HEK293 (cell line): Measurements from ENCODE around the gene C9orf72.

ENCODE experiments used
- CTCF ChIA-PET: fragments of 350-600 bp; formaldehyde crosslinking; extraction: SDS; loops from one replicate; lab custom pipeline; 2021; ENCODE audit warnings: antibody characterized with exemption; lab: Yijun Ruan, JAX
- POLR2A ChIA-PET: fragments of 300-600 bp; formaldehyde crosslinking; extraction: SDS; loops from one replicate; lab custom pipeline; 2020; ENCODE audit warnings: antibody characterized with exemption, inconsistent platforms; lab: Yijun Ruan, JAX
- H3K27ac ChIP-seq: fragments of 200-500 bp; sonication (Bioruptor generic); 2 replicates; pipeline ENCODE4 v1.5.1; 2014; ENCODE audit warnings: low read depth, low read length, control low read depth, inconsistent platforms; ENCODE audit errors: extremely low read depth
- H3K36me3 ChIP-seq, 2 experiments: fragments of 200-500 bp in 1 of 2; sonication (Bioruptor generic) in 1 of 2; 1 replicate in 1 of 2; 2 replicates in 1 of 2; pipeline ENCODE4 v1.5.1; 2014 to 2017; ENCODE audit warnings: inconsistent platforms in 2 of 2, low read length in 2 of 2; ENCODE audit not compliant: control insufficient read depth in 2 of 2, insufficient read depth in 1 of 2
- H3K4me1 ChIP-seq: fragments of 200-500 bp; sonication (Bioruptor generic); 2 replicates; pipeline ENCODE4 v1.5.1; 2014; ENCODE audit warnings: mild to moderate bottlenecking, low read length, inconsistent platforms; ENCODE audit not compliant: control insufficient read depth, insufficient read depth
- H3K4me3 ChIP-seq: 2 replicates; pipeline ENCODE4 v1.5.1; 2011; ENCODE audit warnings: low read depth, mild to moderate bottlenecking, control low read depth, low read length, moderate library complexity
- H3K9me3 ChIP-seq: fragments of 200-500 bp; sonication (Bioruptor generic); 2 replicates; pipeline ENCODE4 v1.5.1; 2014; ENCODE audit warnings: low read depth, low read length, inconsistent platforms; ENCODE audit not compliant: control insufficient read depth, insufficient read depth
- BCL11B ChIP-seq: fragments of 450-650 bp; formaldehyde crosslinking; IDR thresholded peaks from 2 replicates; pipeline ENCODE4 v1.5.1; 2016; ENCODE audit warnings: low read depth, missing biosample characterization, missing genetic modification characterization
- FEZF1 ChIP-seq: fragments of 450-650 bp; formaldehyde crosslinking; IDR thresholded peaks from 2 replicates; pipeline ENCODE4 v1.5.1; 2016; ENCODE audit warnings: missing biosample characterization, missing genetic modification characterization
- KLF9 ChIP-seq: fragments of 450-650 bp; formaldehyde crosslinking; IDR thresholded peaks from 2 replicates; pipeline ENCODE4 v1.5.1; 2016; ENCODE audit warnings: missing biosample characterization, missing genetic modification characterization, low read depth
- SCRT1 ChIP-seq: fragments of 450-650 bp; formaldehyde crosslinking; IDR thresholded peaks from 2 replicates; pipeline ENCODE4 v1.5.1; 2016; ENCODE audit warnings: missing biosample characterization, missing genetic modification characterization, borderline replicate concordance
- ZBTB10 ChIP-seq: fragments of 450-650 bp; formaldehyde crosslinking; IDR thresholded peaks from 2 replicates; pipeline ENCODE4 v1.5.1; 2016; ENCODE audit warnings: missing biosample characterization, missing genetic modification characterization
- ZBTB21 ChIP-seq: fragments of 450-650 bp; formaldehyde crosslinking; IDR thresholded peaks from 2 replicates; pipeline ENCODE4 v1.5.1; 2017; ENCODE audit warnings: missing biosample characterization, missing genetic modification characterization
- ZFHX2 ChIP-seq: fragments of 450-650 bp; formaldehyde crosslinking; conservative IDR thresholded peaks from 2 replicates; pipeline ENCODE4 v1.5.1; 2016; ENCODE audit warnings: missing biosample characterization, missing genetic modification characterization
- ZNF121 ChIP-seq: fragments of 450-650 bp; formaldehyde crosslinking; IDR thresholded peaks from 2 replicates; pipeline ENCODE4 v1.5.1; 2016; ENCODE audit warnings: missing biosample characterization, missing genetic modification characterization
- ZNF18 ChIP-seq: fragments of 450-650 bp; formaldehyde crosslinking; IDR thresholded peaks from 2 replicates; pipeline ENCODE4 v1.5.1; 2016; ENCODE audit warnings: missing biosample characterization, missing genetic modification characterization
- ZNF214 ChIP-seq: fragments of 450-650 bp; formaldehyde crosslinking; IDR thresholded peaks from 2 replicates; pipeline ENCODE4 v1.5.1; 2017; ENCODE audit warnings: missing biosample characterization, mild to moderate bottlenecking, missing genetic modification characterization, borderline replicate concordance
- ZNF501 ChIP-seq: fragments of 450-650 bp; formaldehyde crosslinking; IDR thresholded peaks from 2 replicates; pipeline ENCODE4 v1.5.1; 2016; ENCODE audit warnings: missing biosample characterization, missing genetic modification characterization
- ZNF549 ChIP-seq: fragments of 450-650 bp; IDR thresholded peaks from 2 replicates; pipeline ENCODE4 v1.5.1; 2018; ENCODE audit warnings: missing biosample characterization, missing genetic modification characterization, mild to moderate bottlenecking, inconsistent platforms, moderate library complexity
- ZNF610 ChIP-seq: fragments of 450-650 bp; formaldehyde crosslinking; IDR thresholded peaks from 2 replicates; pipeline ENCODE4 v1.5.1; 2016; ENCODE audit warnings: missing biosample characterization, missing genetic modification characterization, borderline replicate concordance
- ZNF624 ChIP-seq: fragments of 450-650 bp; formaldehyde crosslinking; IDR thresholded peaks from 2 replicates; pipeline ENCODE4 v1.5.1; 2017; ENCODE audit warnings: missing biosample characterization, missing genetic modification characterization
- ZNF707 ChIP-seq: fragments of 450-650 bp; formaldehyde crosslinking; IDR thresholded peaks from 2 replicates; pipeline ENCODE4 v1.5.1; 2016; ENCODE audit warnings: missing biosample characterization, missing genetic modification characterization
- ZNF776 ChIP-seq: fragments of 450-650 bp; formaldehyde crosslinking; IDR thresholded peaks from 2 replicates; pipeline ENCODE4 v1.5.0; 2017; ENCODE audit warnings: missing biosample characterization, missing genetic modification characterization, borderline replicate concordance
- TF ChIP-seq, protein P1 (sequence below): fragments of 450-650 bp; formaldehyde crosslinking; IDR thresholded peaks from 2 replicates; pipeline ENCODE4 v1.5.1; 2017; ENCODE audit warnings: missing biosample characterization, missing genetic modification characterization
- TF ChIP-seq, protein P2 (sequence below): fragments of 450-650 bp; IDR thresholded peaks from 2 replicates; pipeline ENCODE4 v1.5.1; 2018; ENCODE audit warnings: missing biosample characterization, missing genetic modification characterization
- TF ChIP-seq, protein P3 (sequence below): fragments of 450-650 bp; formaldehyde crosslinking; IDR thresholded peaks from 2 replicates; pipeline ENCODE4 v1.5.1; 2016; ENCODE audit warnings: missing biosample characterization, missing genetic modification characterization

The C9orf72 gene

DNA sequence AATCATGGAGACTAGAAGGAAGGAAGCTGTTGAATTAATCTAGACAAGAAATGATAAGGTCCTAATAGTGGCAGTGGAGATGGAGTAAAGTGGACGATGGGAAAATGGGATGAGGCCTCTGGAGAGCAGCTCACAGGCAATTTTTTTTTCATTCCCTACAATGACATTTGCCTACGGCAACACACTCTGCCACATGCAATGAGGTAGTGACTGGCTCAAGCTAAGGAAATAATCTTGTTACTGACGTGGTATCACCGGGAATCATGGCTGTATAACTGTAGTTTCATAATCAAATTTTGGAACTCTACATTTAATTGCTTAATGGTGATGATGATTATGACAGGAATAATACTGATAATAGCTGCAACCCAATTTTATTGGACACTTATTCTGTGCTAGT lies 31.5 kb downstream of the C9orf72 start:
- Histone ChIP-seq H3K4me3 (no peak overlapping the region), H3K9me3 (no peaks in the 10 kb centered on the region), H3K4me1 (peaks cover 11% of the 10 kb centered on the region; the same call in 1 of the 2 replicates), H3K27ac (no peak overlapping the region), H3K36me3 (peaks cover 0 to 5% of the 10 kb centered on the region in 2 experiments; a peak in 1 of 3 replicates)
- POLR2A ChIA-PET, result no interaction called here
- TF ChIP-seq KLF9 (tag by site-specific recombination) (no peak), ZFHX2 (tag by site-specific recombination) (no peak), ZNF610 (tag by site-specific recombination) (no peak), SCRT1 (tag by site-specific recombination) (no peak), ZNF624 (no peak), FEZF1 (tag by site-specific recombination) (no peak), ZNF549 (tag by site-specific recombination) (no peak), ZBTB21 (no peak), BCL11B (no peak), ZNF214 (tag by site-specific recombination) (no peak), ZNF776 (tag by site-specific recombination) (no peak), ZBTB10 (no peak)
- TF ChIP-seq, protein P1, sequence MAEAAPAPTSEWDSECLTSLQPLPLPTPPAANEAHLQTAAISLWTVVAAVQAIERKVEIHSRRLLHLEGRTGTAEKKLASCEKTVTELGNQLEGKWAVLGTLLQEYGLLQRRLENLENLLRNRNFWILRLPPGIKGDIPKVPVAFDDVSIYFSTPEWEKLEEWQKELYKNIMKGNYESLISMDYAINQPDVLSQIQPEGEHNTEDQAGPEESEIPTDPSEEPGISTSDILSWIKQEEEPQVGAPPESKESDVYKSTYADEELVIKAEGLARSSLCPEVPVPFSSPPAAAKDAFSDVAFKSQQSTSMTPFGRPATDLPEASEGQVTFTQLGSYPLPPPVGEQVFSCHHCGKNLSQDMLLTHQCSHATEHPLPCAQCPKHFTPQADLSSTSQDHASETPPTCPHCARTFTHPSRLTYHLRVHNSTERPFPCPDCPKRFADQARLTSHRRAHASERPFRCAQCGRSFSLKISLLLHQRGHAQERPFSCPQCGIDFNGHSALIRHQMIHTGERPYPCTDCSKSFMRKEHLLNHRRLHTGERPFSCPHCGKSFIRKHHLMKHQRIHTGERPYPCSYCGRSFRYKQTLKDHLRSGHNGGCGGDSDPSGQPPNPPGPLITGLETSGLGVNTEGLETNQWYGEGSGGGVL (tag by site-specific recombination), result no peak
- CTCF ChIA-PET, result interaction anchor here (1.2 kb wide), 1 partner anchor 9 kb away, joined by 4 read pairs; no protein-coding TSS in a partner anchor

DNA sequence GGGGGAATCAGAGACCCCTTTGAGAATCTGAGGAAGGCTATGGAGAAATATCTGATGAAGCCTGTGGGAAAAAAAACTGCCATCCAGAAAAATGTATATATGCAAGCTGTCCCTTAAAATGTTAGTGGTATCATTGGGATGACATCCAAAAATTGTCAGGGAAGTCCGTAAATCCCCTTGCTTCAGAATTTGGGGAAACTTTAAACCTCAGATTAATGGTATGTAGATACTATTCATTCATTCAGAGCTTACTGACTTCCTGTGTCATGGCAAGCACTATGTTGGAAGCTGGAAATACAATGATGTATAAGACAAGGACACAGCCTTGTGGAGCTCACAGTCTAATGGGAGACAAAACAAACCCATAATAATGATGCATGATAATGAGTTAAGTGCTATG lies 32.8 kb downstream of the C9orf72 start:
- POLR2A ChIA-PET, result no interaction called here
- no peaks in the 10 kb centered on the region for H3K9me3 ChIP-seq
- CTCF ChIA-PET, result interaction anchor here (0.9 to 2.6 kb wide), 5 partner anchors 8 to 208 kb away, joined by 3 to 14 read pairs (median 3); partner anchors contain the start of gene MOB3B
- TF ChIP-seq, protein P2, sequence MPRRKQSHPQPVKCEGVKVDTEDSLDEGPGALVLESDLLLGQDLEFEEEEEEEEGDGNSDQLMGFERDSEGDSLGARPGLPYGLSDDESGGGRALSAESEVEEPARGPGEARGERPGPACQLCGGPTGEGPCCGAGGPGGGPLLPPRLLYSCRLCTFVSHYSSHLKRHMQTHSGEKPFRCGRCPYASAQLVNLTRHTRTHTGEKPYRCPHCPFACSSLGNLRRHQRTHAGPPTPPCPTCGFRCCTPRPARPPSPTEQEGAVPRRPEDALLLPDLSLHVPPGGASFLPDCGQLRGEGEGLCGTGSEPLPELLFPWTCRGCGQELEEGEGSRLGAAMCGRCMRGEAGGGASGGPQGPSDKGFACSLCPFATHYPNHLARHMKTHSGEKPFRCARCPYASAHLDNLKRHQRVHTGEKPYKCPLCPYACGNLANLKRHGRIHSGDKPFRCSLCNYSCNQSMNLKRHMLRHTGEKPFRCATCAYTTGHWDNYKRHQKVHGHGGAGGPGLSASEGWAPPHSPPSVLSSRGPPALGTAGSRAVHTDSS (tag by site-specific recombination), result no peak
- TF ChIP-seq ZNF121 (tag by site-specific recombination) (no peak), ZNF624 (no peak), ZNF707 (tag by site-specific recombination) (no peak), SCRT1 (tag by site-specific recombination) (no peak), ZNF18 (no peak), ZNF501 (no peak)
- TF ChIP-seq, protein P3, sequence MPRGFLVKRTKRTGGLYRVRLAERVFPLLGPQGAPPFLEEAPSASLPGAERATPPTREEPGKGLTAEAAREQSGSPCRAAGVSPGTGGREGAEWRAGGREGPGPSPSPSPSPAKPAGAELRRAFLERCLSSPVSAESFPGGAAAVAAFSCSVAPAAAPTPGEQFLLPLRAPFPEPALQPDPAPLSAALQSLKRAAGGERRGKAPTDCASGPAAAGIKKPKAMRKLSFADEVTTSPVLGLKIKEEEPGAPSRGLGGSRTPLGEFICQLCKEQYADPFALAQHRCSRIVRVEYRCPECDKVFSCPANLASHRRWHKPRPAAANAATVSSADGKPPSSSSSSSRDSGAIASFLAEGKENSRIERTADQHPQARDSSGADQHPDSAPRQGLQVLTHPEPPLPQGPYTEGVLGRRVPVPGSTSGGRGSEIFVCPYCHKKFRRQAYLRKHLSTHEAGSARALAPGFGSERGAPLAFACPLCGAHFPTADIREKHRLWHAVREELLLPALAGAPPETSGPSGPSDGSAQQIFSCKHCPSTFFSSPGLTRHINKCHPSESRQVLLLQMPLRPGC (tag by site-specific recombination), result no peak
- peaks cover 0 to 3% of the 10 kb centered on the region in 2 experiments; a peak in 1 of 3 replicates for H3K36me3 ChIP-seq
- H3K4me3 ChIP-seq, result no peak overlapping the region
- H3K27ac ChIP-seq, result no peak overlapping the region
- H3K4me1 ChIP-seq, result peaks cover 11% of the 10 kb centered on the region; the same call in 1 of the 2 replicates
